Heart left ventricle (tissue), 16 donors: ENCODE results near the gene TTC33. TPM values are rescaled to one million over a fixed set of nuclear protein-coding genes. Genes with fewer than 3 reads are reported as not detected.

ENCODE experiments used
- ATAC-seq, 4 donors: fragments of 200-7000 bp; cut with Tn5 transposase; one replicate each; pipeline ENCODE4 v1.9.1; 2020 to 2022; ENCODE audit warnings: moderate library complexity in 4 of 4, mild to moderate bottlenecking in 3 of 4, moderate number of reproducible peaks in 1 of 4
- DNase-seq, 5 donors: peaks; one replicate each; pipeline ENCODE4 v3.0.0-alpha.2; 2020
- H3K27ac ChIP-seq, 12 donors: fragments of 200-600 bp; sonication (generic) in 4 of 12; one replicate each; pipeline versions ENCODE4 v1.5.0 to v1.8.0; 2016 to 2022; ENCODE audit warnings: mild to moderate bottlenecking in 2 of 12
- H3K27me3 ChIP-seq, 9 donors: fragments of 200-600 bp; sonication (generic) in 2 of 9; one replicate each; pipeline versions ENCODE4 v1.5.1 to v1.8.0; 2016 to 2022; ENCODE audit warnings: mild to moderate bottlenecking in 3 of 9
- H3K36me3 ChIP-seq, 9 donors: fragments of 200-600 bp; sonication (generic) in 2 of 9; one replicate each; pipeline versions ENCODE4 v1.5.0 to v1.8.0; 2018 to 2022; ENCODE audit warnings: mild to moderate bottlenecking in 2 of 9
- H3K4me1 ChIP-seq, 12 donors: fragments of 200-600 bp; sonication (generic) in 4 of 12; one replicate each; pipeline versions ENCODE4 v1.5.0 to v1.8.0; 2016 to 2022; ENCODE audit warnings: mild to moderate bottlenecking in 3 of 12
- H3K4me3 ChIP-seq, 12 donors: fragments of 200-600 bp; sonication (generic) in 4 of 12; one replicate each; pipeline versions ENCODE4 v1.5.0 to v1.8.0; 2017 to 2022; ENCODE audit warnings: mild to moderate bottlenecking in 9 of 12, moderate library complexity in 4 of 12
- H3K9me3 ChIP-seq, 12 donors: fragments of 200-600 bp; sonication (generic) in 4 of 12; one replicate each; pipeline versions ENCODE4 v1.5.0 to v1.8.0; 2016 to 2022; ENCODE audit warnings: mild to moderate bottlenecking in 1 of 12
- CTCF ChIP-seq, 12 donors: fragments of 200-600 bp; sonication (generic) in 4 of 12; IDR thresholded peaks; one replicate each; pipeline versions ENCODE4 v1.5.0 to v1.8.0; 2018 to 2022; ENCODE audit warnings: antibody characterized with exemption in 12 of 12, mild to moderate bottlenecking in 5 of 12
- POLR2A ChIP-seq, 2 donors: fragments of 450-650 bp; IDR thresholded peaks; one replicate each; pipeline ENCODE4 v1.6.1; 2017; ENCODE audit warnings: antibody characterized with exemption in 2 of 2, mild to moderate bottlenecking in 2 of 2, moderate library complexity in 2 of 2
- WGBS, 4 donors: extraction: QIAGEN DNeasy Blood & Tissue Kit in 2 of 4; methylation state at CpG; one replicate each; pipeline versions ENCODE4 v1.1.5 to v1.1.7; 2013 to 2018; 5-methylcytosine and 5-hydroxymethylcytosine counted together
- intact Hi-C, 10 donors: fragments of 100-400 bp; cut with DNase I; formaldehyde crosslinking; loops; one replicate each; pipeline versions ENCODE4 v1.11.1 to v1.14.2; 2022
- polyA plus RNA-seq, 2 donors: library from polyadenylated mRNA; stranded (reverse); fragments of 200-250 nt; gene quantifications; one replicate each; pipeline ENCODE4 v1.2.3, GENCODE V29; 2013
- total RNA-seq, 9 donors: library from RNA; depleted of rRNA in 2 of 9; stranded (reverse); fragments of >200 nt in 2 of 9; fragmentation: NEBNext Ultra II Directional in 3 of 9; extraction: Animal tissue kit (Norgen Biotek cat#: 25700) in 3 of 9; gene quantifications; one replicate each; pipeline versions ENCODE4 v1.1.0 to v1.2.4, GENCODE V29; 2016 to 2023
- donor health status: ischemic (EF 13 %, LVEDD 7.1; RV severe dilation, severe dysfunction).
- donor health status: healthy with polysubstance abuse.
- donor health status: DM: no; HTN: yes; CAD: no.
- donor health status: DM: no; HTN: no; CAD: no.
- donor health status: ischemic (EF 25% LVEDD 6.9; RV normal size, moderate dysfunction).
- donor health status: ischemic (EF 25% LVEDD 5.7; RV mildly dilated, moderate dysfunction).
- donor health status: healthy.
- donor health status: DM: yes; HTN: yes; CAD: no.
- donor health status: ischemic (EF 35%, LVEDD 5.7; RV mildly dilated, moderate dysfunction).
- donor health status: nonischemic (EF 11% LVEDD 7.7; RV severe dilation, severe dysfunction).
- donor health status: DM: yes; HTN: yes; CAD: no.
- donor health status: PGD.
- donor health status: ischemic (EF 29% LVEDD 5.4; RV normal size, mild dysfunction).
- donor health status: nonischemic (EF 23%, LVEDD 6.1; RV moderate dilation, normal function).

The TTC33 gene
- total and polyA plus RNA-seq, 11 donors, result 5.6 to 20.0 (median 14.2) TPM

GRCh38 chr5:40491644-40492043, 264.1 kb downstream of the TTC33 start:
- H3K4me3 ChIP-seq, result no peak overlapping the region
- no peaks in the 10 kb centered on the region for H3K27me3 ChIP-seq
- TF ChIP-seq POLR2A (IDR thresholded peaks at IDR 0.05), result no peak
- no peak for TF ChIP-seq CTCF (IDR thresholded peaks at IDR 0.05)
- ATAC-seq (no peak), DNase-seq (no peak)
- no peak overlapping the region for H3K27ac ChIP-seq
- WGBS, 4 donors, result 41 to 59% (median 45%) methylated on average over 1 of the region's 1 CpG
- intact Hi-C loops, result no loop called here
- no peaks in the 10 kb centered on the region for H3K9me3 ChIP-seq
- no peaks in the 10 kb centered on the region for H3K36me3 ChIP-seq
- peaks cover 0 to 52% (median 0%) of the 10 kb centered on the region in 12 donors for H3K4me1 ChIP-seq

GRCh38 chr5:40490464-40491111, 265.2 kb downstream of the TTC33 start:
- intact Hi-C loops, result no loop called here
- Histone ChIP-seq H3K4me1 (peaks cover 0 to 60% (median 0%) of the 10 kb centered on the region in 12 donors), H3K36me3 (no peaks in the 10 kb centered on the region), H3K9me3 (no peaks in the 10 kb centered on the region), H3K27ac (peak overlapping the region in 1 of 12 donors; percentile 46), H3K27me3 (no peaks in the 10 kb centered on the region), H3K4me3 (no peak overlapping the region)
- TF ChIP-seq CTCF (IDR thresholded peaks at IDR 0.05), result no peak
- TF ChIP-seq POLR2A (IDR thresholded peaks at IDR 0.05), result no peak
- ATAC-seq (no peak), DNase-seq (no peak)
- 64 to 71% (median 69%) methylated on average over 4 of the region's 4 CpGs for WGBS, 4 donors

- H3K27ac ChIP-seq, result no peak overlapping the region
Measured at GRCh38 chr5:40489421-40489820, 266.3 kb downstream of the TTC33 start.

More at GRCh38 chr5:40489421-40489820, 266.3 kb downstream of the TTC33 start:
- Histone ChIP-seq H3K27me3 (no peaks in the 10 kb centered on the region), H3K4me1 (peaks cover 0 to 60% (median 0%) of the 10 kb centered on the region in 12 donors), H3K9me3 (no peaks in the 10 kb centered on the region), H3K4me3 (no peak overlapping the region), H3K36me3 (no peaks in the 10 kb centered on the region)
- ATAC-seq (no peak), DNase-seq (no peak)
- WGBS, 4 donors, result 75 to 85% (median 83%) methylated on average over 3 of the region's 3 CpGs
- intact Hi-C loops, result no loop called here
- TF ChIP-seq CTCF (IDR thresholded peaks at IDR 0.05) (no peak), POLR2A (IDR thresholded peaks at IDR 0.05) (no peak)
